Activated CD4-positive, alpha-beta T cell treated with anti-CD3 and anti-CD28 coated beads, Interleukin-2, amount 50 U/mL, for 48 hours (primary cell): ENCODE measurements around the gene RNF175.

ENCODE experiments used
- DNase-seq, 2 experiments: peaks; one replicate each; pipeline ENCODE4 v3.0.0-alpha.2; 2020

Gene RNF175

GRCh38 chr4:153759407-153760316 is at the start of gene RNF175:
Gene RNF175 (minus strand): TSS chr4:153760024. CDS start chr4:153759862, 162 bp downstream.
- DNase-seq: peak in 1 of 2 experiments; percentile 18

DNA sequence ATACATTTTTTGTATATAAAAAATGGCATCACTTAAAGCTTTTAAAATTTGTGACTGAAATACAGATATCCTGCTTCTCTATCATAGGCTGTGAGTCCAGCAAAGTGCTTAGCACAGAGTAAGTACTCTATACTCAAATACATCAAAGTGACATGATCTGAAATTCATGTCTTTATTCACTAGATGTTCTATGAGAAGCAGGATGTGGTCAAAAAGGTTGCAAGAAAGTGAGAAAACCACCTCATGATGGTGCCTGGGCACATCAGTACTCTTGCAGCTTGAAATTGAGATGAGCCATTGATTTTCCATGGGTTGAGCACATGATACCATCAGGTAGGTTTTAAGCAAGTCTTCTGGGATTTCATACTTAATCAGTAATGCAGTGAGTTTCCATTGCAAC is 49.5 kb upstream of the RNF175 start:
- DNase-seq: peak in 1 of 2 experiments; percentile 36

DNA sequence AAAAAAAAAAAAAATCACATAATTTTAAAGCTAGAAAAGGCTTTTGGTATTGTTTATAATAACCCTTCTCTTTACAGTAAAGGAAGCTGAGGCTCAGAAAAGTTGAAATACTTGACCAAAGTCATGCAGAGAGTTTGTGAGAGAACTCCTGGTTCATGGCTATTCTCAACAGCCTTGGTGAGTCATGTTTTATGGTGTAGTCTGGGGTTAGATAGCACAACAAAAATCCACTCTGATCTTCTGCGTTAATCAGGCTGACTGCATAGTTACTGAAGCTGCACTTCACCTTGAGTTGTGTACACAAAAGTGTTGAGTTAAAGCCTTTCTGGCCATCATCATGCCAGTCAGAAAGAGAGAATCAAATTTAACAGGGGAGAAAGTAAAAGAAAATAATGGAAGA is 48.4 kb upstream of the RNF175 start:
- no peak for DNase-seq

GRCh38 chr4:153806073-153806472 is 46.2 kb upstream of the RNF175 start:
- DNase-seq: no peak

- no peak for DNase-seq
Measured at GRCh38 chr4:153804722-153805121, 44.9 kb upstream of the RNF175 start.

DNA sequence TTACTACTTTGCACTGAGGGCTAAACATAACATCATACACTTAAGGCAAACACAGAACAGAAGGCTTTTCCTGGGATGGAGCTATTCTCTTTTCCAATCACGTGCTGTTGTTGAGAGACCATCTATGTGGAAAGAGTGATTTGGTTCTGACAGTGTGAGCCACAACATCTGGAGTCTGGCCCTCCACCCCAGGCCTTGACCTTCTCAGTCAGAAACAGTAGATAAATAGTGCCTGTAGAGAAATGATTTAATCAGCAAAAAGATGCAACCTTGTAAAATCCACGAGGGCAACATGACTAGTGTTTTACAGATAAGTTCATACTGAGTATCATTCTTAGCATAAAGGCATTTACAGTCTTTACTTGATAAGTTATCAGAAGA is 39.9 kb upstream of the RNF175 start:
- DNase-seq: no peak

DNA sequence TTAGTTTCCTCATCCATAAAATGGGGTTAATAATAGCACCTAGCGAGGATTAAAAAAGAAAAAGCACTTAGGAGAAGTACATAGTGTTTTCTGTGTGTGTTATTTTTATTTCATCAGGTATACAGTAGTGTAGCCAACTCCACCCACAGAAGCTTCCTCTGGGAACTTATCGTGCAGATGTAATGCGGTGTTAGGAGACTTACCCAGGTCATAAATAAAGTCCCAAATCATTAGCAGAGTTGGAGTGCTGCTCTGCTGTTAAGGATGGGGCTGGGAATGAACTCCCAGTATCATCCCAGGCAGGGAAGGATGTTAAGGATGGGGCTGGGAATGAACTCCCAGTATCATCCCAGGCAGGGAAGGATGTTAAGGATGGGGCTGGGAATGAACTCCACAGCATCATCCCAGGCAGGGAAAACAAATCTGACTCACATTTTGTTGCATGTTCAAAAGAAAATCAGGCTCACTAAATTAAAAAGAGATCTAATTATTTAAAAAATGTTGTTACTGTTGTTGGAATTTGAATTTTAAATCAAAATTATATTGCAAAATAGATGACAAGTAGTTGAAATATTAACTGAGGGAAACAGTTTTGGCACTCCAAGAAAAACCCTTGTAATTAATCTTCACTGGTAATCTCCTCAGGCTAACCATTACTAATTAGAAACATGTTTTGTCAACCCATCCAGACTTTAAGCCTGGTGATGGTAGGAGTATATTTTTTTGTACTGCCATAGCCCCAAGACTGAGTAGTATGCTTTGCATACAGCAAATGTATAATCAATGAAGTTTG is 39.3 kb upstream of the RNF175 start:
- no peak for DNase-seq

- no peak for DNase-seq
Measured at GRCh38 chr4:153798420-153798819, 38.6 kb upstream of the RNF175 start.

GRCh38 chr4:153794006-153794405 is 34.2 kb upstream of the RNF175 start:
- DNase-seq: no peak

DNA sequence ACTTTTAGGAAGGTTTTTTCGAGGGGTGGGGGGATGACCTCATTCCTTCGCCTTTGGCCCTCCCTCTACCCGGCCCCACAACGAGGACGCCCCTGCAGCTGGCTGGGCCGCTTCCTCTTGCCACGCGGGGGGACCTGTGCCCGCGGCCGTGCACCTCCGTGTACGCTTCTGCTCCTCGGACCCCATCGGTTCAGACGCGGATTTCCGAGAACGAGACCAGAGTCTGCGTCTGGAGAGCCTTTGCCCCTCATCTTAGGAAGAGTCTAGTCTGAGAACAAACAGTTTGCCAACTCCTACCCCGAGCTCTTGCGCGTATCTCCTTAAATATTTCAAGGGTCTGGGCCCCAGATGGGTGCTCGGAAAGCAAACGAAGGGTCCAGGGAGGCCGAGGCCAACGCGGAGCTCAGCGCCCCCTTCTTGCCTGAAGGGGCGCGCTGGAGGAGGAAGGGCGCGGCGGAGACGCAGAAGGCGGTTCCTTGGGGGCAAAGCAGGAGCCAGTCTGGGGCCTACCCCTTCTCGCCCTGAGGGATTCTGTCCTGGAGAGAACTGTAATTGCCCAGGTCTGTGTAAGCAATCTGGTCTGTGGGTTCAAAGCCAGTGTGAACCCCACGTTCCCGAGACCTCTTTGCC is 32.9 kb upstream of the RNF175 start:
- DNase-seq: no peak

DNA sequence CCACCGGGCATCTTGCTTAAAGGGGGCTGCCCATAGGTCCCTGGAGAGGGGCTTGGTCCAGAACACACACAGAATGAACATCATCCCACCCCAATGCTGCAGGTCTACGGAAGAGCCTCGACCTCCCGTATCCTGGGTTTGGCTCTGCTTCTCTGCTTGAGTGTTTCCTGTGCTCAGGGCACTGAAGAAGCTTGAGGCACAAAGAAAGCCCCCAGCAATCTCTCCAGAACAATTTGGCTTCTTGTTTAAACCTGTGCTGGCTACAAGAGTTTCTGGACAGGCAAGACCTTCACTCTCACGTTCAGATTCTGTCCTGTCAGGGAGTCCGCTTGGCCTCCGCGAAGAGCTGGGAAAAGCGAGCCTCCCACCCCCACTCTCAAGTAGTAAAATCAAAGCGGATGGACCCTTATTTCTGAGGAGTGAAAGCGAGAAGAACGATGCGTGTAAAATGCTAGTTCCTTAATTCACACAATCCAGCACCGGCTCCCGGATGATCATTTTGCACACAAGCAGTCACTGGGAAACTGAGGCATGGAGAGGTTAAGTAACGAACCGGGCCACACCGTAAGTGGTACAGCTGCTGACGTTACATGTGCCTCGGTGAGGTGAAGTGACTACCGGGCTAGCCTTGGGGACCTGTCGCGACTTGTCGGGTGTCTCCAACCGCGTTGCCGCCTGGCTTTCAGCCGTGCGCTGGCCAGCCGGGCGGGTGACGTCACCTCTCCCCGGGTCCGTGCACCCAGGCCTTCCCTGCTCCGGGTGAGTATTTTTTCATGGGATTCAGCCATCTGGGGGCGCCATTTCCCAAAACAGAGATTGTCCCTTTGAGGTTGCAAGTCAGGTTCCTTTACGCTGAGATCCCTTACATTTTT is 32.2 kb upstream of the RNF175 start:
- peak; percentile 65 to 77 for DNase-seq

DNA sequence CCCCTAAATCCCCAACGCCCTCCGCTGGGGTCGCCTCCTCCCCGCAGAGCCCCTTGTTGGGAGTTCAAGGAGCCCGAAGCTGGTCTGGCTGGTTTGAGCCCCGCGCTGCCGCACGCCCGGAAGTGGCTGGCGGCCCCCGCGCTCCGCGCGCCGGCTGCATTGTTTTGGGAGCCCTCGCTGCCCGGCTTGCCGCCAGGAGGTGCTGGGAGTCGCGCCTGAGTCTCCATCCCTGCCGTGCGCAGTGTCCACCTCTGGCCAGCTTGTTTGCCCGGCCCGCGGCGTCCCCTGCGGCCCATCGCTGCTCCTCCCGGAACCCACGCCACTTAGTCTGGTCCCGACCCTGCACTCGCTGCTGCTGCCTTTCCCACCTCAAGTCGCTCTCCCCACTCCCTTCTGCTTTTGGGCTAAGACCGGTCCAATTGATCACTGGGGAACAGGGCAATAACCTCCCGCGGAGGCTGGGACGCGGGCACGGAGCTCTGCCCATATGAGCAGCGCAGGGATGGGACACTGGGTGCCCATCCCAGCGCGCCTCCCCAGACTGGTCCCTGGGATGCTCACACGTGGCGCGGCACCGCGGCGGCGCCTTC is 31.2 kb upstream of the RNF175 start:
- DNase-seq: peak; percentile 56 to 64

GRCh38 chr4:153790500-153790865 is 30.7 kb upstream of the RNF175 start:
- no peak for DNase-seq

DNA sequence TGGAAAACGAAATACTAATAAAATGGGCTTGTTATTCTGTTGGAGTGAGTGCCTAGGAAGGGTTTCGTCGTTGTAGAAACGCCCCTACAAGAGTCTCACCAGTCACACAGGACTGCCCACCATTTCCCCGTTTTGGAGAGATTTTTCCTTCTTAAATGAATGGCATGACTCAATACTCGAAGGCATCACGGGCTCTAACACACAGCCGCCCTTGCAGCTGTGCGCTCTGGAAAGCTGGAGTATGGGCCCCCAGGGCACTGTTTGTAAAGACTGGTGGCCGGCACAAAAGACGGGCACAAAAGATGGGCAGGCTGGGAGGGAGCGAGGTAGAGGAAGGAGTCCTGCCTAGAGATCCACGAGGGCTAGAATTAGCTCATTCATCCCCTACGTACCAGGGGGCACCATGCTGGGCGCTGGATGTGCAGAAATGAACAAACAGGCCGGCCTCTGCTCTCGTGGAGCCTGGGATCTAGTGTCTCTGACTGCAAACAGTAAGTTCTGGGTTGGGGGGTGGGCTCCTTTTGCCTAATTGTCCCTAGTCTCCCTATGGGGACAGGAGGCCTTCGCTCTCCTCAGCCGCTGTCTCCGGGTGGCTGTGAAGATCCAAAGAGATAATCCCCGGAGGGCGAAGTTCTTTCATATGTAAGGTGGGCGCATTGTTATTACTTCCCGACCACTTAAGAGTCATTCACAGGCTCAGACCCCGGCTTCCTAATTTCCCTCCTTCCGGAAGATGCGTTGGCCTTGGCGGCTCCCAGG is 30.1 kb upstream of the RNF175 start:
- DNase-seq: no peak

DNA sequence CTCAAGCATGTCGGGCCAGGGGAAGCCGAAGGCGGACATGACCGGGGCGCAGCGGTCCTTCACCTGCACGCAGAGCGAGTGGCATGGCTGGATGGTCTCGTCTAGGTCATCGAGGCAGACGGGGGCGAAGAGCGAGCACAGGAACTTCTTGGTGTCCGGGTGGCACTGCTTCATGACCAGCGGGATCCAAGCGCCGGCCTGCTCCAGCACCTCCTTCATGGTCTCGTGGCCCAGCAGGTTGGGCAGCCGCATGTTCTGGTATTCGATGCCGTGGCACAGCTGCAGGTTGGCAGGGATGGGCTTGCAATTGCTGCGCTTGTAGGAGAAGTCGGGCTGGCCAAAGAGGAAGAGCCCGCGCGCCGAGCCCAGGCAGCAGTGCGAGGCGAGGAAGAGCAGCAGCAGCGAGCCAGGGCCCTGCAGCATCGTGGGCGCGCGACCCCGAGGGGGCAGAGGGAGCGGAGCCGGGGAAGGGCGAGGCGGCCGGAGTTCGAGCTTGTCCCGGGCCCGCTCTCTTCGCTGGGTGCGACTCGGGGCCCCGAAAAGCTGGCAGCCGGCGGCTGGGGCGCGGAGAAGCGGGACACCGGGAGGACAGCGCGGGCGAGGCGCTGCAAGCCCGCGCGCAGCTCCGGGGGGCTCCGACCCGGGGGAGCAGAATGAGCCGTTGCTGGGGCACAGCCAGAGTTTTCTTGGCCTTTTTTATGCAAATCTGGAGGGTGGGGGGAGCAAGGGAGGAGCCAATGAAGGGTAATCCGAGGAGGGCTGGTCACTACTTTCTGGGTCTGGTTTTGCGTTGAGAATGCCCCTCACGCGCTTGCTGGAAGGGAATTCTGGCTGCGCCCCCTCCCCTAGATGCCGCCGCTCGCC is 28.8 kb upstream of the RNF175 start, which contains the start of gene SFRP2:
SFRP2 (minus strand) TSS at position 671 of the 864 bp plus-strand sequence; CDS start at position 423, 248 bp downstream.
- DNase-seq: peak; percentile 13 to 14

GRCh38 chr4:153788051-153788412 is 28.2 kb upstream of the RNF175 start:
- no peak for DNase-seq

- DNase-seq: no peak
Measured at GRCh38 chr4:153787575-153787974, 27.8 kb upstream of the RNF175 start.

DNA sequence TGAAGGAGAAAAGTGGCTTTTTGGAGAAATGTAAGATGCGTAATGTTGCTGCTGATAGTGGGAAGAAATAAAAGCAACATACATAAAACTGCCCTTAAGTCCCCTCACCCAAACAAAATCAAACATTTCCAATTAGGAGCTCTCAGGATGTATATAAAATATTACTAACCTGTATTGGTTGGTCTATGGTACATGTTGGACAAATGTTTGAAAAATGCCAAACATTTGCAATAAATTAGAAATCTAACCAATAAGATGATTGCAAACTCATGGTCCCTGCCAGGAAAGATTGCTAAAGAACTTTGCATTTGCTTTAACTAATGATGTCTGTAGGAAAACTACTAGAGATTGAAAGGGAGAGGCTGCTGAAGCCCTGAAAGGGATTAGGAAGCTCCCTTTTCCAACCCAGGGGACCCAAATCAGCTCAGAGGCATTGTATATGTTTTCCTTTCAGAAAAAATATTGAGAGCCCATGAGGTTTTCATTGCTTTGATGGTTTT is 27.3 kb upstream of the RNF175 start:
- DNase-seq: no peak

GRCh38 chr4:153785910-153786721 is 26.3 kb upstream of the RNF175 start:
- no peak for DNase-seq
